HCT116 (cell line): ENCODE data around the gene PWWP2B.

Source experiments
- CTCF ChIP-seq, 3 experiments: fragments of 200-600 bp in 1 of 3; sonication (generic) in 1 of 3; IDR thresholded peaks in 2 of 3; conservative IDR thresholded peaks in 1 of 3; 2 replicates each; pipeline ENCODE4 v1.5.1; 2012 to 2017; ENCODE audit warnings: low read depth in 2 of 3, low read length in 2 of 3, antibody characterized with exemption in 1 of 3, borderline replicate concordance in 1 of 3, control low read depth in 1 of 3, mild to moderate bottlenecking in 1 of 3, mixed read lengths in 1 of 3, mixed run types in 1 of 3, moderate library complexity in 1 of 3; ENCODE audit not compliant: insufficient read depth in 1 of 3
- POLR2A ChIP-seq: IDR thresholded peaks from 2 replicates; pipeline ENCODE4 v1.7.0; 2011; ENCODE audit warnings: borderline replicate concordance; ENCODE audit not compliant: insufficient read depth, insufficient read length; ENCODE audit errors: extremely low read depth
- SIN3A ChIP-seq: IDR thresholded peaks from 2 replicates; pipeline ENCODE4 v1.6.1; 2012; ENCODE audit warnings: low read depth
- SP1 ChIP-seq: IDR thresholded peaks from 2 replicates; pipeline ENCODE4 v1.6.1; 2012; ENCODE audit warnings: low read depth

GRCh38 chr10:132453470-132453861 is 56.5 kb downstream of the PWWP2B start:
- TF ChIP-seq CTCF (IDR thresholded peaks at IDR 0.05 in 2 of 3, conservative IDR thresholded peaks at IDR 0.05 in 1 of 3; ENCODE audit: borderline replicate concordance in 1 of 3, insufficient read depth in 1 of 3, low read depth in 2 of 3, low read length in 2 of 3) (no peak), POLR2A (no peak), SIN3A (no peak), SP1 (no peak)
